SKM-1 treated with dmso at 0.1 percent for 144 hours (cell line): ENCODE data around the gene CACNB4.
"Not testable (repeated sequence)": the region's sequence is repeated elsewhere in the genome, so short reads cannot be mapped to it uniquely, and the experiment has no call there.

Experiments
- DNase-seq: peaks from one replicate; lab custom pipeline; 2025; ENCODE audit not compliant: unreplicated experiment; lab: John Stamatoyannopoulos, UW

The CACNB4 gene

GRCh38 chr2:151946899-151947812 is 151.7 kb downstream of the CACNB4 start:
- no peak for DNase-seq

- DNase-seq, result no peak
Observed at GRCh38 chr2:151946250-151946884, 152.5 kb downstream of the CACNB4 start.

GRCh38 chr2:151945602-151946001 is 153.2 kb downstream of the CACNB4 start:
- no peak for DNase-seq

- DNase-seq, result no peak
Observed at GRCh38 chr2:151945186-151945585, 153.7 kb downstream of the CACNB4 start.

GRCh38 chr2:151943461-151943860 is 155.4 kb downstream of the CACNB4 start:
- no peak for DNase-seq

GRCh38 chr2:151942540-151943205 is 156.2 kb downstream of the CACNB4 start:
- not testable (repeated sequence) for DNase-seq

- DNase-seq, result no peak
Observed at GRCh38 chr2:151937966-151938365, 160.9 kb downstream of the CACNB4 start.

- DNase-seq, result no peak
Observed at GRCh38 chr2:151936626-151937025, 162.2 kb downstream of the CACNB4 start.

GRCh38 chr2:151933266-151933804 is 165.5 kb downstream of the CACNB4 start:
- DNase-seq, result no peak

- no peak for DNase-seq
Observed at GRCh38 chr2:151931756-151932155, 167.1 kb downstream of the CACNB4 start.

GRCh38 chr2:151931030-151931611 is 167.7 kb downstream of the CACNB4 start:
- DNase-seq, result no peak

- no peak for DNase-seq
Observed at GRCh38 chr2:151930042-151930441, 168.8 kb downstream of the CACNB4 start.

- DNase-seq, result no peak
Observed at GRCh38 chr2:151928380-151928779, 170.5 kb downstream of the CACNB4 start.

- DNase-seq, result no peak
Observed at GRCh38 chr2:151927501-151928221, 171.2 kb downstream of the CACNB4 start.

- peak; percentile 88 for DNase-seq
Observed at GRCh38 chr2:151922845-151923666, 175.8 kb downstream of the CACNB4 start.

- no peak for DNase-seq
Observed at GRCh38 chr2:151919786-151920185, 179.1 kb downstream of the CACNB4 start.

GRCh38 chr2:151918308-151918707 is 180.5 kb downstream of the CACNB4 start:
- DNase-seq, result peak; percentile 84

- DNase-seq, result no peak
Observed at GRCh38 chr2:151916632-151917031, 182.2 kb downstream of the CACNB4 start.

GRCh38 chr2:151915629-151916025 is 183.2 kb downstream of the CACNB4 start:
- DNase-seq, result not testable (repeated sequence)
